Measurements from ENCODE around the gene PCDHAC1.

DNA sequence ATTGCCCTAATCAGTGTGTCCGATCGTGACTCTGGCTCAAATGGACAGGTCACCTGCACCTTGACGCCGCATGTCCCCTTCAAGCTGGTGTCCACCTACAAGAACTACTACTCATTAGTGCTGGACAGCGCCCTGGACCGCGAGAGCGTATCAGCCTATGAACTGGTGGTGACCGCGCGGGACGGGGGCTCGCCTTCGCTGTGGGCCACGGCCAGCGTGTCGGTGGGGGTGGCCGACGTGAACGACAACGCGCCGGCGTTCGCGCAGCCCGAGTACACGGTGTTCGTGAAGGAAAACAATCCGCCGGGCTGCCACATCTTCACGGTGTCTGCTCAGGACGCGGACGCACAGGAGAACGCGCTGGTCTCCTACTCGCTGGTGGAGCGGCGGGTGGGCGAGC lies 42.7 kb upstream of the PCDHAC1 start:
- TF ChIP-seq CTCF (IDR thresholded peaks at IDR 0.05) (no peak), POLR2A (IDR thresholded peaks at IDR 0.05) (no peak)

Measured in adrenal gland (tissue), 5 donors.